NOMO-1 (cell line): ENCODE data around the gene NFIB.

Source experiments
- DNase-seq, 2 experiments: peaks; one replicate each; lab custom pipeline; 2025; ENCODE audit not compliant: unreplicated experiment in 2 of 2; lab: John Stamatoyannopoulos, UW

NFIB gene

DNA sequence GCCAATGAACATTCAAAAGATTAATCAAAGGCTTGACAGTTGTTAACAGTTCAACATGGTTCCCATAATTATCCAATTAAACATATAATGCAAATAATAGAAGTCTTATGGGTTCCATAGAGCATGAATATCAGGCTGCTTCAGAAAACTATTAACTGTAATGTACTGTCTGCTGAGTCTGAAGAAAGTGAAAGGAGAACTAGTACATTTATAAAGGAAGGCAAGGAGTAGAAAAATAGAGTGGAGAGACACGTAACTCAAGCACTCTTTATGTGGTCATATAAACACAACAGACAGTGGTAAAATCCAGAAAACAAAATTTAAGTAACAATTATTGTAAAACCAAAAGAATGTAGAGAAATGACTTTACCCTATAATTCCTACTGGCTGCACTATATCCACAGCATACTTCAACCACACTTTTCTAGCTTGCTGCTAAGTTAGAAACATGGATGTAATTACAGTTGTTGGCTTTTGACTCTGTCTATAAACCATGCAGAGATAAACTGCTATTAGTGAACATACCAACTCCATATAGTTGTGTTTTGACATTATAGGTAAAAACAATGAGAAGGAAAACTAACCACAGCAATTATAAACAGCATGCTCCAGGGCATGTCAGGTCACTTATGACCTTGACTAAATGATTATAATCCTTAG, 32.7 kb downstream of the NFIB start:
- no peak for DNase-seq

DNA sequence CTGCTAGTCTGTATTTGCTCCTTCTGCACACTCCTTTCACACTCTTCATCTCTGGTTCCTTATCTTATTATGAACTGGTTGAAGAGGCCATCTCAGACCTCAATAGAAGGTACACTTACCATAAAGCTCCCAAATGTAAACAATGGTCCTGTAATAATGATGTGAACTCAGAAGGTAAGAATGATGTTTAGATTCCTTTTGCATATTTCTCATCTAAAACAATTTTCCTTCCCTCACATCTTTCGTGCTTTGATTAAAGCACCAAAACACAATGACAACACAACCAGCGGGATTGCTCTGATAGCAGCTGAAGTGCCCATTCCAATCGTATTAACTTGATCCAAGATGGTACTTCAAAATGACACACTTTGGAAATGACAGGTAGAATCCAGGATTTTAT, 34.3 kb downstream of the NFIB start:
- DNase-seq, result no peak

DNA sequence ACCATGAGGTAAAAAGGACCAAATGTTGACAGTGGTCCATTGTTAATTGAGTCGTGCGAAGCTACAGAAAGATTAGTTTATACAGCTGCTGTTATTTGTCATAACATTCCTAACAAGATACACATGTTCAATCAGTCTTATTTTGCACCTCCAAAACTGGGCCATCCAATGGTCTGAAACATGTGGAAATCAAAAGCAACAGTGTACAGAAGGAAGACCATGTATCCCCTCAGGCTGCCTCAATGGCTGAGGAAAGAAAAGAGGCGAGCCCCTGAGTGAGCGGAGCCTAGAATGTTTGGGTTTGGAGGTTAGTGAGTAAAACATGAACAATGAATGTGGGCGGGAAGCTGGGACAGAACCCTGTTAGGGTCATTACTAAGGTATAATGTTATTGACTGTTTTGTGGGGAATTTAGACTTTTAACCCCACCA, 35.6 kb downstream of the NFIB start:
- DNase-seq, result no peak

DNA sequence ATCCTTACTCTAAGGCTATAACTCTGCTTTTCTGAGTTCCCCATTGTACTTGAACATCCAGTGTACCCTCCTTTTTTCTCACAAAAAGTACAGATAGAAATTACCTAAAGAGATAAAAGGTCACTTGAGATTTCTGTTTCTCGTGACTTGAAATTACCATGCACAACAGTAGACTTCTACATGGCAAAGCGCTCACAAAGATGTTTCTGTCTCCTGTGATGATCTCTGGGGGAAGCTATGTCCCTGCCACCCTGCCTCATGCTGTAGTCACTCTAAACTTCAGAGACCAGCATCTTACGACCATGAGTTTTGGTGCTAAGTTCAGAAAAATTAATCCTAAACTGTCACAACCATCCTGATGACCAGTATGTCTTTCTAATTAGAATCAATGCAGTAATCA, 36.2 kb downstream of the NFIB start:
- no peak for DNase-seq

DNA sequence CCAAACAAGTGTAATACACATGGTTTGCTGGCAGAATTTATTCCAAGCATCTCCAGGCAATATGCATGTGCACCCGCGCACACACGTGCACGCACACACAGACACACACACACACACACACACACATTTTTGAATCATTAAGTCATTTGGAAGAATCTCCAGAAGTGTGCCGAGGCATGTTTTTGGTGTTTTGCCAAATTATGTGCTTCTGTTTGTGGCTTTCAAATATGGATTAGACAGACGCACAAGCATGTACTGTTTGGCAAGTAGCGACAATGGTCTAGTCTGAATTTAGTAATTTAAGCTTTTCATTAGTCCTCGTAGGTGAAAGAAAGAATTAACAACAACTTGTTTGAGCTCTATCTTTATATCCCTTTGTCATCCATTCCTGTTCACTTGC, 36.7 kb downstream of the NFIB start:
- DNase-seq, result no peak

DNA sequence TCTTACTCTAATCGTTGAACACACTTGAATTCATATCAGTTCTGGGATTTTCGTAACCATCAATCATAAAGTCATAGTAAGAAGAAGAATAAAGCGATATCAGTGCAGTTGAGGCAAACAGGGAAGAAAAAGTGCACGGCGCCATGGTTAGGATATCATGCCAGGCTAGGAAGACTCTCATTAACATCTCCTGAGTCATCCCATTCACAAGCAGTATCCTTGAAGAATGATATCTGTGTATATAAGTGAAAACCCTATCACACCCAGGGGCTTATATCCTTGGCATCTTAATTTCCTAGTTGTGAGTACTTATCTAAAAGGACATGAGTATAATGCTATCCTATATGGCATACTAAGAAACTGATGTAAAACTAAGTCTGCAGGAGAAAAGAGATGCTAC, 38.6 kb downstream of the NFIB start:
- no peak for DNase-seq

DNA sequence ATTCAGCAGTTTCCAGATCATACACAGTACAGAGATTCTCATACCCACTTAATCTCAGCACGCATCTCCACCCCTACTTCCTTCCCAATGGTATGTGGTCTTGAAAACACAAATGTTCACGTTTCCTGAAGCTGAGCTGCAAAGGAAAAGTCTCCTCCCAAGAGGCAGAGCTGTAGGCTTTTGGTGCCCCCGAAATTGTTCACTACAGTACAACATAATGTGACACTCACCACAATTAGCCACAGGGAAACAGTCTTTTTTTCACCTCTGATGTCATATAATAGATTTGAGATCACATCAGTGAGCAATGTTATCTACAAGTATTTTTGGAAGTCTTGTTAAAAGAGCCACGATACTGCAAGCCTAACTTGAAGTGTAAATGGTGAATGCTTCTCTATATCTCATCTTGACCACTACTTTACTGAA, 40.2 kb downstream of the NFIB start:
- no peak for DNase-seq

DNA sequence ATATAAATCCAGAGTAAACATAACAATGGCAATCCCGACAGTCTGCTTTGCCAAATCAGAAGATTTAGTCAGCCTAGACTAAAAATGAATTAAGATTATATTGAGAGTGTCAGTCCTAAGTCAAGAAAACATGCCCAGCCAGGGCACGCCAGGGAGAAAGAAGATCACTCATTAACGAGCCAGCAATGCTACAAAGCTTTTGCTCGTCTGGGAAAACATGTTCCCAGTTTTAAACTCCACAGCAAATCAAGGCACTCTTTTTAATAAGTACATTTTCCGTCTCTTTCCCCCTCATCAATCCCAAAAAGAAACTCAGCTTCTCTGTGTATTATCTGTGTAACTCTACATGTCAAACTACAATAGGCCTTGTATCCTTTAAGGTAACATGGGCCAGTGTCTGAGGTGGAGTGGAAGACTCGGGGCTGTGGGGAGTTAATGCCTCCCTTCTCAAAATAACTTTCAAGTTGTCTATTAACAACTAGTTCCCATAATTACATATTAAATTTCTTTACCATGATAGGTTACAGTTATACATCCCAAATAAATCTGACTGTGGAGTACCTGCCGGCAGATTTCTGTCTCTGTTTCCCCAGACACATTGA, 40.9 kb downstream of the NFIB start:
- no peak for DNase-seq

DNA sequence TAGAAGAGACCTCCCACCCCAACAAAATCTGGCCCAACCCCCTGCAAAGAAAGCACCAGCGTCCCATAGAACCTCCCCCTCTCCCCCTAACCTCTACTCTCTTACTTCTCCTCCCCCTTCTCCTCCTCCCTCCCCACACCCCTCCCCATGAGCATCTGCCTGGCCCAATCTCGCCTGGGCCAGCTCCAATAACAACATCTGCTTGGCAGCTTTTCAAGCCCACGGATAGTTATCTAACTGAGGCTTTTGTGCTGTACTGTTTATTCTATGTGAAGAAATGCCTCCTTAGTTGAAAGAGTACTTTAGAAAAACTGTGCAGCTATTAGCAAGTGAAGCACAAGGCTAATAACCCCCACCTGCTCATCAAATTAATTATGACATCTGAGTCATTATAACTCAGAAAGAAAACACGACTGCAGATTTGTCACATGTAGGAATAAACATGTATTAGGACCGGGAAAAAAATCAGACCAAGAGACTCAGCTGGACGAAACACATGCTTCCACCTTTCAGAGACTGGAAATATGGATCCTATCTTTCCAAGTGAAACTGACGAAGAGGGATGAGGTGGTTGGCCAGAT, 42.8 kb downstream of the NFIB start:
- no peak for DNase-seq

DNA sequence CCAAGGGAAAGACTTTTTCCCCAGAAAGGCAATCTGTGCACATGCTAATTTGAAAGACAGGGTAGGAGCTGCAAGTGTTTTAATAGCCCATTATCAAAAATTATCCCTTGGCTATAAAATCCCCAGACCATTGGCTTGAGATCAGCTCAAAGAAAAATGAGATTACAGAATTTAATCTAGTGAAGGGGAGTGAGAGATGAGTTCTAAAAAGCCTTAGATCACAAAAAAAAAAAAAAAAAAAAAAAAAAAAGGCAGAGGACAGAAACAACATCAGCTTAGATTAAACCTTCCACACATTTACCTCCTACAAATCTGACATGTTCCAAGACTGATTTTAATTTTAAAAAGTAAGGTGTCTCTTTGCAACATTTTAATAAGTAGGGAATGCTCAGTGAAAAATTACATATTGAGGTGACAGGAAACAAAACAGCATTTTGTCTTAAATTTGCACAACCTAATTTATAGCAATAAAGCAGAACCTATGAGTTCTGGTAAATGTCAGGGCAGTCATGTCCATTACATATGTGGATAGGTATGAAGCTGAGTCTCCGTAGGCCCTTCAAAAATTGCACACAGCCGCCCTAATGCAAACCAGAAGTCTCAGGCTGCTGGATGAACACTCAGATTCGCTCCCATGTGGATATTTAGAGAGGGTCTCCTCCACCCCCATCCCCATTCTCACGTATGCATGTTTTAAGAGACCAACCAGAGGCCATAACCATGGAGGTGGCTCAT, 43.4 kb downstream of the NFIB start:
- no peak for DNase-seq

DNA sequence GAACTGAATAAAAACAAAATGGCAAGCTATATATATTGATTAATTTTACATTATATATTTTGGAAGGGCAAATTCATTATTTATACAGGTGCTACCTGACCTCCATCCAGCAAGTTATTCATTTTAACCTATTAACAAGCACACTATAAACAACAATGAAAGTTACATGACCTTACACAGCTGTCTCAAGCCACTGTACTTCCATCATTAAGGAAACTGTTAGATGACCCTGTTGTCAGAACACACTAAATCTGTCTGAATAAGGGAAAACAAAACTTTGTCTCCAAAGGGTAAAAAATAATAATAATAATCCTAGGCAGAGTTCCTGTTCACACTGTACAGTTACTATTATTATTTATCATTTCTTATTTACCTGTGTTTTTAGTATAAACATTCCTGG, 44.0 kb downstream of the NFIB start:
- DNase-seq, result no peak

DNA sequence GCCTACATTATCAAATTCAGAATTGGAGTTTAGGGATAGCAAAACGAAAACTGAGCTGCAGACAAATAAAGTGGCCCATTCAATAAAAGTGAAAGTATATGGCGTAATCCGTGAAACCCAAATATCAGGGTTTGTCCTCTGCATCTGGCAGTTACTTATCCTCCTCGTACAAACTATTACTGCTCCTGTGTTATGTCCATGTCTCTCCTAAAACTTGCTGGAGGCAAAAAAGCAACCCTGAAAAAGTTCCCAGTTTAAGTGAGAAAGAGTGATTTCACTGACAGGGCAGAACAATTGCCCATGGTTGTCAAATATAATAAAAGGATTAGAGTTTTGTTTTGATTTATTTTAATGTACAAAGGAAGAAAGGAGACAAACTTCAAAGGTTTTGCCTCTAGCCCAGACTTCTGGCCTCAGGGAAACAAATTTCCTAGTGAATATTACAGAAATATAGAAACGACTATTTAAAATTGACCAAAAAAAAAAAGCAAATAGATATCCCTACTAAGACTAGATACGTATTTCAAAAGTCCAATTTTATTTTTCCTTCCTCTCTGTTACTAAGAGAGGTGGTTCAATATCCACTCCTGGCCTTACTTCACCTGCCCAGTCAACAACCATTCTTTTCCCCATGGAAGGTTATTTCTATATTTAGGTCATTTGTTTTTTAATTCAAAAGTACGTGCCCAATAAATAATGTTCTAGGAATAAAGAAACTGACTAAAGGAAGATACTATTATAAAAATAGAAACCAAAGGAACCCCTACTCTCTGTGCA, 50.0 kb downstream of the NFIB start:
- no peak for DNase-seq

DNA sequence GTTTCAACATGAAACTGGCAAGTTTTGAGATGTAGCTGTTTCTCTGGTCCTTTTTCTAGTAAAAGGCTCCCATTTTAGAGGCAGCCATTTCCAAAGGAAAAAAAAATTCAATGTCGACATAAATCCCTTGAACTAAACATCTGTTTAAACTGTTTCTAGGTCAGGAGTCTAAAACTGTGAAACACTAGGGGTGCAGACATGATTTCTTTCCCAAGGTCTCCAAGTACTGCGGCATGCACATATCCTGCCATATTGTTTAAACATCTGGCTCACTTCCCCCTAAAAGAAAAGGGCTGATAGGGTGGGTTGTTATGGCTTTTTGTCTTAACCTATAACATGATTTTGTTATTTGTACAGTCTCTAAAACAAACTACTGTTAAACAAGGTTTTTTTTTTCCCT, 51.1 kb downstream of the NFIB start:
- no peak for DNase-seq

DNA sequence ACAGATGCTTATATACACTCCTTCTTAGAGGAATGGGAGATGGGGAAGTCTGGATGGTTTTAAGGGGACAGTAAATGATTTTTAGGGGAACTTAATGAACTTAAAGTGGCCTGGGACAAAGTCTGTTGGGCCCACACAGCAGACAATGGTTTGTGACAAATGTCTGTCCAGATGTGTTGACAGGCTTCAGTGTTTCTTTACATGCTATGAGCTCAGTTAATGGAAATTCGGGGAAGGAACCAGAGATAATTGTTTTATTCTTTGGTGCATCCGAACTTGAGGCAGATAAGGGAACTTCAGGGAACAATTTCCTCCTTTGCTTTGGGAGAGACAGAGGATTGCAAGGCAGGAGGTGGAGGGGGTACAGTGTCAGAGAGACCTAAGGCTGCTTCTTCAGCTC, 52.3 kb downstream of the NFIB start:
- DNase-seq, result no peak

DNA sequence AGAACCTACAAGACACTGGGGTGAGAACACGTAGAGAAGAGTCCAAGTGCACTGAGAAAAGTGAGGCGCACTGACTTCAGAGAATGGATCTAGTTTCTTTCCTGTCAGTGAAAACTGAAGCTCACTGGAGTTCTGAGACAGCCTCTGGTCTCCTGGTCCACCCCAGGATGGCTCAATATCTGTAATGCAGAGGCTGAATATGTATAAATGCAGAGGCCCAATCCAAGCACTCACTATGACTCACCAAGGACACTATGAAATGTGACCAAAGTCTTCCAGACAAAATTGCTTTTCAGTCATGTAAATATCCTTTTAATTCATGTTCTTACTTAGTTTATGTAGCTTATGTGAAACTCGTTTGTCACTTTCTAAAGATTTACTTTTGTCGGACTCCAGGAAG, 53.8 kb downstream of the NFIB start:
- DNase-seq, result no peak

DNA sequence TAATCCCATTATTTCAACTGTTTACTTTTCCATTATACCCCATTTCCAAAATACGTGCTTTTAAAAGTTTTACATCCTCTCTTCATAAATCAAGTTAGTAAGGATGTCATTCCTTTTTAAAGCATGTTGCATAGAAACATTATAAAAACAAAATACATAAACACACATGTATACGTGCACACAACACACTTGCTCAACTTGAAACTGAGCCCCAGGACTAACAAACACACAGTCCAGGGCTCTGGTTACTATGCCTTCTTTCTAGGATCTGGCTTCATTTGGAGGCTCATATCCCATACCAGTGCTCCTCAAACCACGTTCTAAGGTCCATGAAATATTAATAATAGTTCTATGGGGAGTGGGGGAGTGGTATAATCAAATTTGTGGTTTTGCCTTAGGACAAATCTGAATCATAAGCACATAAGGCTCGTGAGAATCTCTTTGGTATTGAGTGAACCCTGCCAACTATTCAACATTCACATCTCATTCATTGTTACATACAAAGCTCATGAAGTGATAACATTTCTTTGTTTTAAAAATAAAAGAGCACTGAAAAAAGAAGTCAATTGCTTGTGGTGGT, 55.2 kb downstream of the NFIB start:
- no peak for DNase-seq

DNA sequence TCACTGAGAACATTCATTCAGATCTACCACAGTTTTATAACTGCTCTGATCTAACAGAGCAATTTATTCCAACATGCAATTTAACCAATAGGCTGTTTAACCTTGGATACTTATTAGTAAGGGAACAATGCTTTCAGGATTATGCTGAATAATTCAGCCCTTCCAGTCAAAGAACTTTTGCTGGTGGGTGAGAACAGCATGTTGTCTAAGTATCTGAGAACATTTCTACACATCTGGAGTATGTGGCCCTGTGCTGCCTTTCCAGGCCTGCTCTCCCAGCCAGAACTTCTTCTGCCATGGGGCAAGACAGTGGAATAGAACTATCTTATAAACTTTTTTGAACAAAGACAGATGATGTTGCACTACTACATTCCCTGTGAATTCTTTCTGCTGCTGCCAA, 55.8 kb downstream of the NFIB start:
- DNase-seq, result no peak

DNA sequence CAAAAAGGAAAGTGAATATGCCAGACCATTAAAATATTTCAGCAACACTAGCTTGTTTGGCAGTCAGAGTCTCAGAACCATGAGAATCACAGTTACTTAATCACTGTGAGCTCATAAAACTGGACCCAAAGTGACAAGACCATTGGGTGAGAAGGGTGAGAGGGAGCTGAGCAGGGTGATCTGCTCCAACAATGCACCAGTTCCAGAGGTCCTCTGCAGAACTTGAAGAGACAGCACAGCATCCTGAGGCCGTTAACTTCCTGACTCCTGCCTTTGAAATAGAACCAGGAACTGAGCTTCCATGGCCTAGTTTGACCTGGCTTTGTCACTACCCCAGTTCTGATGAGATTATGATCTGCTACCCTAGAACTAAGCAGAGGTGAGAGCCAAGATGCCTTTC, 57.4 kb downstream of the NFIB start:
- no peak for DNase-seq

DNA sequence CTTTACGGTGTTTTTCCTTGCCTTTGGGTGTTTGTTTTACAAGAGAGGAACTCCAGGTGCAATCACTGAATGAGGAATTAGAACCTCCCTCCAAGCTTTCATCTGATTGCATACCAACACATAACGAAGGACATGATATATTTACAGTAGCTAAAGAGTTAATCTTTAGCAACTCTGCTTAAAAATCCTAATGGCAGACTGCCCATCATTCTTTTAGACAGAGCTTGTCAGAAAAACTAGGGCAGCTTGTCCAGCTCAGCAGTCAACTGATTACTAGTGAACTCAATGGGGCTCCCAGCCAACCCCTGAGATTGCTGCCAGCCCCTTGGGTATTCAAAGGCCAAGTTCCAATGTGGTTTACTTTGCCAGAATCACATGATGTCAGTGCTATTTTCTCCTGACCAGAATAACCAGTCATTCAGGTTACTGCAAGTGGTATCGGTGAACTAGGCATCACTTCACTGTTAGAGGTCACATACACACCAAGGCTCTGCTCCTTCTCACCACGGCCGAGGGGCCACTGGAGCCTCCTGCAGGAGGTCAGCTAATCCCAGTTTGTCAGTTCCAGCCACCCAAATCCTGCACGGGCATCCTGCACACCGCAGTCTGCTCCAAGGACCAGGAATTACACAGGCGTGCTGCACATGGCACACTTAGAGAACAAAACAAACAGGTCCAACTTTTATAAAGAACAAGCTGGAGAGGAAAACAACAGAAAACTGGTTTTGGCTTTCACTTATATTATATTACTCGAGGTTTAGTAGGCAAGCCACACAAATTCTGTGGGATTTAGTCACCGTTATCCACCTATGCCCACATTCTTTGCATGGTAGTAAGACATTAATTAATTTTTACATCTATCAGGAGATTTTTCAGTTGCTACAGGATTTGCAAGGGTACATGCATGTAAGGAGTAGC, 62.5 kb downstream of the NFIB start:
- DNase-seq, result no peak

DNA sequence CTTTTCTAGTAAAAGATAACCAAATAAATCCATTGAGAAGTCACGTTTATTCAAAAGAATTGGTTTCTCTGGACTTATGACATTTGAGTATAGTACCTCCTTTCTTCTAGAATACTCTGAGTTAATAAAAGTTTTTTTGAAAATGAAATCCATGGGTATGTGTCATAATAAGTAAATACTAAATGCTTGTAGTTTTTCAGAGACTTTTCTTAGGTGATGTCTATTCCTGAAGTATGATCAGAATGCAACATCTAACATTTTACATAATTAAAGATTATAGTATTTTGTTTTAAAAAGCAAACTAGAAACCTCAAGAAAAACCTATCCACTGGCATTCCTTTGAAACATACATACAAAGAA, 63.2 kb downstream of the NFIB start:
- no peak for DNase-seq
